Breast epithelium (tissue), 4 donors: Measurements from ENCODE around the gene CSNK1G1. TPM values are rescaled to one million over a fixed set of nuclear protein-coding genes. Genes with fewer than 3 reads are reported as not detected.
A peak's percentile ranks its signal among the peaks of the same experiment; 100 is the strongest.

Source experiments
- DNase-seq, 2 donors: peaks; one replicate each; pipeline ENCODE4 v3.0.0-alpha.2; 2019; ENCODE audit warnings: low spot score in 2 of 2
- H3K27ac ChIP-seq, 2 donors: fragments of 200-600 bp; sonication (generic) in 1 of 2; one replicate each; pipeline ENCODE4 v1.5.1; 2016 to 2019; ENCODE audit warnings: mild to moderate bottlenecking in 1 of 2
- H3K27me3 ChIP-seq, 2 donors: fragments of 200-600 bp; sonication (generic) in 1 of 2; one replicate each; pipeline versions ENCODE4 v1.5.1 to v1.6.0; 2017 to 2019; ENCODE audit warnings: control low read depth in 1 of 2, mild to moderate bottlenecking in 1 of 2
- H3K36me3 ChIP-seq: fragments of 200-600 bp; one replicate; pipeline ENCODE4 v1.5.1; 2019
- H3K4me1 ChIP-seq, 2 donors: fragments of 200-600 bp; sonication (generic); one replicate each; pipeline ENCODE4 v1.5.1; 2016 to 2019; ENCODE audit warnings: control low read depth in 1 of 2
- H3K4me3 ChIP-seq, 3 donors: fragments of 200-600 bp; sonication (generic); 1 replicate in 2 of 3; 2 replicates in 1 of 3; pipeline ENCODE4 v1.5.1; 2016 to 2019; ENCODE audit warnings: mild to moderate bottlenecking in 3 of 3, moderate library complexity in 2 of 3
- H3K9me3 ChIP-seq, 2 donors: fragments of 200-600 bp; sonication (generic) in 1 of 2; one replicate each; pipeline ENCODE4 v1.5.1; 2016 to 2019; ENCODE audit warnings: control low read depth in 1 of 2
- CTCF ChIP-seq, 3 donors: fragments of 450-650 bp; IDR thresholded peaks; one replicate each; pipeline ENCODE4 v1.5.1; 2016 to 2017; ENCODE audit warnings: antibody characterized with exemption in 3 of 3, mild to moderate bottlenecking in 3 of 3, moderate library complexity in 3 of 3
- POLR2A ChIP-seq: fragments of 450-650 bp; IDR thresholded peaks from one replicate; pipeline ENCODE4 v1.6.1; 2016; ENCODE audit warnings: antibody characterized with exemption, mild to moderate bottlenecking, moderate library complexity
- POLR2AphosphoS5 ChIP-seq, 3 donors: sonication (generic); formaldehyde crosslinking; IDR thresholded peaks; one replicate each; pipeline ENCODE4 v1.6.1; 2017; ENCODE audit warnings: antibody characterized with exemption in 3 of 3
- intact Hi-C: fragments of 100-400 bp; cut with DNase I; formaldehyde crosslinking; loops from one replicate; pipeline ENCODE4 v1.15.1; 2023; ENCODE audit warnings: low total_unique reads
- total RNA-seq, 3 donors: library from RNA; depleted of rRNA; stranded (reverse); fragments of >200 nt; gene quantifications; one replicate each; pipeline ENCODE4 v1.1.0, GENCODE V29; 2016

CSNK1G1 gene
- total RNA-seq, 3 donors from 2014 or later: 12.6 to 37.7 (median 31.2) TPM

GRCh38 chr15:64162869-64163658 is 192.9 kb downstream of the CSNK1G1 start, which contains the start of gene PPIB:
TSS of gene PPIB (minus strand) at chr15:64163022. CDS start at chr15:64162986, 36 bp downstream.
- Histone ChIP-seq H3K36me3 (peaks cover 5% of the 10 kb centered on the region), H3K4me3 (peak within 1 kb of the TSS; percentile 67 to 87 (median 81)), H3K27me3 (no peaks in the 10 kb centered on the region), H3K27ac (peak within 1 kb of the TSS; percentile 76 to 90), H3K4me1 (peaks cover 10 to 27% of the 10 kb centered on the region in 2 donors), H3K9me3 (no peaks in the 10 kb centered on the region)
- intact Hi-C loops: no loop called here
- TF ChIP-seq POLR2A (peak; percentile 21), POLR2AphosphoS5 (IDR thresholded peaks at IDR 0.05) (peak; percentile 27 to 75 (median 69)), CTCF (IDR thresholded peaks at IDR 0.05) (peak in 1 of 3 donors; percentile 7)
- peak; percentile 96 for DNase-seq

- Histone ChIP-seq H3K4me3 (peak overlapping the region; percentile 67 to 87 (median 81)), H3K27ac (peak overlapping the region; percentile 76 to 90), H3K9me3 (no peaks in the 10 kb centered on the region), H3K27me3 (no peaks in the 10 kb centered on the region), H3K36me3 (peaks cover 8% of the 10 kb centered on the region), H3K4me1 (peaks cover 10 to 27% of the 10 kb centered on the region in 2 donors)
- no peak for DNase-seq
- intact Hi-C loops: no loop called here
- no peak for TF ChIP-seq POLR2AphosphoS5 (IDR thresholded peaks at IDR 0.05)
- TF ChIP-seq CTCF (IDR thresholded peaks at IDR 0.05): no peak
- no peak for TF ChIP-seq POLR2A
Measured at GRCh38 chr15:64162478-64162868, 193.5 kb downstream of the CSNK1G1 start.

- peak overlapping the region; percentile 76 to 90 for H3K27ac ChIP-seq
- H3K4me1 ChIP-seq: peaks cover 10 to 27% of the 10 kb centered on the region in 2 donors
- DNase-seq: no peak
- no peaks in the 10 kb centered on the region for H3K27me3 ChIP-seq
- TF ChIP-seq CTCF (IDR thresholded peaks at IDR 0.05) (no peak), POLR2AphosphoS5 (IDR thresholded peaks at IDR 0.05) (no peak)
- intact Hi-C loops: no loop called here
- H3K4me3 ChIP-seq: peak overlapping the region; percentile 67 to 87 (median 81)
- H3K36me3 ChIP-seq: peaks cover 8% of the 10 kb centered on the region
- no peaks in the 10 kb centered on the region for H3K9me3 ChIP-seq
Measured at GRCh38 chr15:64161688-64162477, 194.1 kb downstream of the CSNK1G1 start.

GRCh38 chr15:64158363-64159134 is 197.4 kb downstream of the CSNK1G1 start:
- Histone ChIP-seq H3K4me1 (peaks cover 9 to 23% of the 10 kb centered on the region in 2 donors), H3K4me3 (no peak overlapping the region), H3K27me3 (no peaks in the 10 kb centered on the region), H3K9me3 (no peaks in the 10 kb centered on the region), H3K27ac (no peak overlapping the region), H3K36me3 (peaks cover 16% of the 10 kb centered on the region)
- no peak for DNase-seq
- intact Hi-C loops: no loop called here
- no peak for TF ChIP-seq POLR2AphosphoS5 (IDR thresholded peaks at IDR 0.05)
- no peak for TF ChIP-seq POLR2A
- no peak for TF ChIP-seq CTCF (IDR thresholded peaks at IDR 0.05)
